Duodenal mucosa (tissue), 2 donors: ENCODE data around the gene ERGIC2.
"Not testable (repeated sequence)": the region's sequence is repeated elsewhere in the genome, so short reads cannot be mapped to it uniquely, and the experiment has no call there.

Experiments used
- H3K27ac ChIP-seq: one replicate; pipeline ENCODE4 v1.7.0; 2013; ENCODE audit warnings: low read depth, low read length
- H3K27me3 ChIP-seq, 2 donors: one replicate each; pipeline ENCODE4 v1.7.0; 2013; ENCODE audit warnings: low read length in 2 of 2, control low read depth in 1 of 2; ENCODE audit not compliant: insufficient read depth in 2 of 2, control insufficient read depth in 1 of 2
- H3K36me3 ChIP-seq, 2 donors: one replicate each; pipeline ENCODE4 v1.7.0; 2013; ENCODE audit warnings: low read length in 2 of 2, control low read depth in 1 of 2; ENCODE audit not compliant: insufficient read depth in 2 of 2, control insufficient read depth in 1 of 2
- H3K4me1 ChIP-seq, 2 donors: one replicate each; pipeline ENCODE4 v1.7.0; 2013; ENCODE audit warnings: low read length in 2 of 2, control low read depth in 1 of 2; ENCODE audit not compliant: insufficient read depth in 2 of 2, control insufficient read depth in 1 of 2
- H3K4me3 ChIP-seq, 2 donors: one replicate each; pipeline ENCODE4 v1.7.0; 2013; ENCODE audit warnings: low read length in 2 of 2, low read depth in 1 of 2
- H3K9ac ChIP-seq, 2 donors: one replicate each; pipeline ENCODE4 v1.7.0; 2013; ENCODE audit warnings: low read length in 2 of 2, low read depth in 1 of 2
- H3K9me3 ChIP-seq, 2 donors: one replicate each; pipeline ENCODE4 v1.7.0; 2013; ENCODE audit warnings: low read length in 2 of 2, control low read depth in 1 of 2; ENCODE audit not compliant: control insufficient read depth in 1 of 2

Gene ERGIC2

GRCh38 chr12:29306682-29307081 lies 74.3 kb downstream of the ERGIC2 start:
- H3K9ac ChIP-seq = no peak overlapping the region
- H3K4me3 ChIP-seq = no peak overlapping the region
- H3K27ac ChIP-seq = no peak overlapping the region
- H3K9me3 ChIP-seq = no peaks in the 10 kb centered on the region
- H3K4me1 ChIP-seq = peaks cover 0 to 5% of the 10 kb centered on the region in 2 donors
- no peaks in the 10 kb centered on the region for H3K27me3 ChIP-seq
- H3K36me3 ChIP-seq = peaks cover 0 to 7% of the 10 kb centered on the region in 2 donors

GRCh38 chr12:29306266-29306665 lies 74.7 kb downstream of the ERGIC2 start:
- peaks cover 0 to 7% of the 10 kb centered on the region in 2 donors for H3K36me3 ChIP-seq
- H3K9ac ChIP-seq = no peak overlapping the region
- no peak overlapping the region for H3K27ac ChIP-seq
- no peaks in the 10 kb centered on the region for H3K9me3 ChIP-seq
- no peaks in the 10 kb centered on the region for H3K27me3 ChIP-seq
- H3K4me3 ChIP-seq = no peak overlapping the region
- peaks cover 0 to 5% of the 10 kb centered on the region in 2 donors for H3K4me1 ChIP-seq

GRCh38 chr12:29304388-29304787 lies 76.6 kb downstream of the ERGIC2 start:
- H3K27me3 ChIP-seq = no peaks in the 10 kb centered on the region
- H3K9me3 ChIP-seq = no peaks in the 10 kb centered on the region
- no peak overlapping the region for H3K9ac ChIP-seq
- H3K36me3 ChIP-seq = peaks cover 0 to 7% of the 10 kb centered on the region in 2 donors
- H3K4me3 ChIP-seq = no peak overlapping the region
- H3K27ac ChIP-seq = no peak overlapping the region
- no peaks in the 10 kb centered on the region for H3K4me1 ChIP-seq

GRCh38 chr12:29301114-29301513 lies 79.9 kb downstream of the ERGIC2 start:
- Histone ChIP-seq H3K9ac (no peak overlapping the region), H3K27ac (no peak overlapping the region), H3K36me3 (no peaks in the 10 kb centered on the region)

GRCh38 chr12:29299633-29300032 lies 81.3 kb downstream of the ERGIC2 start:
- no peaks in the 10 kb centered on the region for H3K27me3 ChIP-seq
- no peaks in the 10 kb centered on the region for H3K9me3 ChIP-seq
- no peak overlapping the region for H3K4me3 ChIP-seq
- H3K27ac ChIP-seq = no peak overlapping the region
- no peaks in the 10 kb centered on the region for H3K4me1 ChIP-seq
- H3K36me3 ChIP-seq = no peaks in the 10 kb centered on the region
- no peak overlapping the region for H3K9ac ChIP-seq

More at GRCh38 chr12:29301114-29301513, 79.9 kb downstream of the ERGIC2 start:
- H3K4me1 ChIP-seq = no peaks in the 10 kb centered on the region
- H3K9me3 ChIP-seq = no peaks in the 10 kb centered on the region
- H3K4me3 ChIP-seq = no peak overlapping the region
- no peaks in the 10 kb centered on the region for H3K27me3 ChIP-seq

GRCh38 chr12:29291226-29291625 lies 89.7 kb downstream of the ERGIC2 start:
- H3K27me3 ChIP-seq = no peaks in the 10 kb centered on the region
- H3K27ac ChIP-seq = no peak overlapping the region
- no peak overlapping the region for H3K9ac ChIP-seq
- no peaks in the 10 kb centered on the region for H3K4me1 ChIP-seq
- no peaks in the 10 kb centered on the region for H3K36me3 ChIP-seq
- H3K4me3 ChIP-seq = no peak overlapping the region
- peaks cover 2 to 3% of the 10 kb centered on the region in 2 donors for H3K9me3 ChIP-seq

- not testable (repeated sequence) for H3K9ac ChIP-seq, H3K27ac ChIP-seq, H3K36me3 ChIP-seq, H3K4me1 ChIP-seq, H3K9me3 ChIP-seq, H3K4me3 ChIP-seq, H3K27me3 ChIP-seq
Observed at GRCh38 chr12:29290475-29290874, 90.5 kb downstream of the ERGIC2 start.

GRCh38 chr12:29288031-29288430 lies 92.9 kb downstream of the ERGIC2 start:
- H3K9me3 ChIP-seq = peaks cover 2 to 3% of the 10 kb centered on the region in 2 donors
- H3K4me1 ChIP-seq = no peaks in the 10 kb centered on the region
- no peaks in the 10 kb centered on the region for H3K36me3 ChIP-seq
- H3K4me3 ChIP-seq = no peak overlapping the region
- H3K27me3 ChIP-seq = no peaks in the 10 kb centered on the region
- H3K9ac ChIP-seq = no peak overlapping the region
- no peak overlapping the region for H3K27ac ChIP-seq

GRCh38 chr12:29287622-29288021 lies 93.3 kb downstream of the ERGIC2 start:
- Histone ChIP-seq H3K27me3 (no peaks in the 10 kb centered on the region), H3K4me3 (no peak overlapping the region)

More at GRCh38 chr12:29287622-29288021, 93.3 kb downstream of the ERGIC2 start:
- Histone ChIP-seq H3K27ac (no peak overlapping the region), H3K9ac (no peak overlapping the region), H3K36me3 (no peaks in the 10 kb centered on the region), H3K9me3 (peaks cover 2 to 3% of the 10 kb centered on the region in 2 donors), H3K4me1 (no peaks in the 10 kb centered on the region)
